Measurements from ENCODE around the gene KAZN.
"Not testable (repeated sequence)": the region's sequence is repeated elsewhere in the genome, so short reads cannot be mapped to it uniquely, and the experiment has no call there.

The KAZN gene

GRCh38 chr1:14948112-14948652 is 349.7 kb downstream of the KAZN start:
- DNase-seq, result no peak

DNA sequence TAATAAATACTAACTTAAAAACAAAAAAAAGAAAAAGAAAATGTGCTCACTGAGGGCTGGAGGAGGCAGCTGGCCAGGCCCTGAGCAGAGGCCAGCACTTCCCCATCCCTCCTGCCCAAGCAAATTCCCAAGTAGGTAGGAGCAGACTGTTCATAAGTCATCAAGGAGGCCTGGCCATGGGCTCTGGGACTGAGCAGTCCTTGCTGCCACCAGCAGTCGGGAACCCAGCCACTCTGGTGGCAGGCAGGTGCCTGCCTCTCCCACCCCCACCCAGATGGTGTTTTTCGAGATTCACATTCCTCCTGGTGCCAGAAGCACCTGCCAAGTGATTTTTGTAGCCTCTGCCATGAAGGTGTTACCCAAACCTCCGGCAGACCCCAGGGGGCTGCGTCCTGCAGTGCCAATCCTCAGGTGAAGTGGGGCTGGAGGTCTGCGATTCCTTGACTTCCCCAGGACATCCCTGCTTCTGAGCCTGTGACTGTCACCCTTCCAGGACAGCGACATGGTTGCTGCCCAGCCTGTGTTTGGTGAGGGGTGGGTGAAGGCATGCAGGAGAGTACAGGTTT is 350.9 kb downstream of the KAZN start:
- no peak for DNase-seq

- DNase-seq, result no peak
Measured at GRCh38 chr1:14949836-14950713, 351.6 kb downstream of the KAZN start.

GRCh38 chr1:14951766-14952165 is 353.3 kb downstream of the KAZN start:
- DNase-seq, result no peak

DNA sequence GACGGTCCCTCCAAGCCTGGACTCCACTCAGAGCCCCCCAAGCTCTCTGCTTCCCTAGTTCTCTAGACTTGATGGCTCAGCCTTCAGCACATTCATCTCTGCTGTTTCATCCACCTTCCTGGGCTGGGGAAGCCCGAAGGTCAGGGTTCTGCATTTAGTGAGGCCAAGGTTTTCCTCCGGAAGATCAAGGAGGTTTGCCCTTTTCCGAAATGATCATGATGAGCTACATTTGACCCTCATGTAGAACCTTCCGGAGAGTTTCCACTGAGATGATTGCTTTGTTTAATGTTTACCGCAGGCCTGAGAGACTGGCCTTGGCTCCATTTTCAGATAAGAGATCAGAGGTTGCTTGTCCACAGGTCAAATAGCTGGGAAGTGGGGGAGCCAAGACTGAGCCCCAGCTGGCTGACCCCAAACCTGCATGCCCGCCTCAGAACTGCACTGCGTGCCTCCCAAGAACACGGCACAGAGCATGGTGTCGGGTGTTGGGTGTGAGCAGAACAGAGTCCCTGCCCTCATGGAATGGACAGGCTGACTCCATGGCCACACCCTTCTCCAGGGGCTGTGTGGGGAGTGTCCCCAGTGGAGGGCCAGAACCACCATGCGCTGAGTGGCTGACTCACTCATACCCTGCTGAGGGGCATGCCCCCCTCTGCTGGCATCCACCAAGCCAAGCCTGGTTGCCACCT is 354.3 kb downstream of the KAZN start:
- DNase-seq, result no peak

DNA sequence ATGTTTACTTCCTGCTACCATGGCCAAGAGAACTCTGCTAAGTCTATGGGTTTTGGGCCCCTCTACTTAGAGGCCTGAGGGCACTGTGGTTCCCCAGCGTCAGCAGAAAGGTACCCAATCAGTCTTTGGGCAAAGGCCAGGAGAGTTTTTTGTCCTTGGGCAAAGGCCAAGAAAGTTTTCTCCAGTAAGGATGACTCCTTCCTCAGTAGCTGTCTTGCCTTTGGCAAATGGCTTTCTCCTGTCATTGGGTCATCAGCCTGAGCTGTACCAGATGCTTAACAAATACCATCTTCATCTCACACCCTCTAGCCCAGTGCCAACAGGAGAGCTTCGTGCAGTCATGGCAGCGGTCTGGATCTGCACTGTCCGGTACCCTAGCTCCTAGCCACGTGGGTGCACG is 355.7 kb downstream of the KAZN start:
- no peak for DNase-seq

DNA sequence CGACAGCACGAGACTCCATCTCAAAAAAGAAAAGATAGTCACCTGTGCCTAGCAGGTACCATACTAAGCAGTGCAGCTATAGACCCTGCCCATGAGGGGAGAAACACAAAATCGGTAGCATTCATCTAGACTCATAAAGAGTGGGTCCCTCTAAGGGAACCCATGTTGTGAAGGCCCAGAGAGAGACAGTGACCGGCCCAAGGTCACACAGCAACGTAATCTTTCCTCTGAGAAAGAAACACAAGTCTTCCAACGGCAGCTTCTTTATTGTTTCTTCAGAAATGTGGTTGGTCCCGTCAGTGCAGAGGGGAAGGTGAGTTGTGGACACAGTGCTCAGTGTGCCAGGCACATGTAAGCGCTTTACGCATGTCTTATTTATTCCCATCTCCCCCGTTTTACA is 356.4 kb downstream of the KAZN start:
- no peak for DNase-seq

GRCh38 chr1:14955402-14955801 is 356.9 kb downstream of the KAZN start:
- no peak for DNase-seq

GRCh38 chr1:14955976-14956375 is 357.5 kb downstream of the KAZN start:
- no peak for DNase-seq

DNA sequence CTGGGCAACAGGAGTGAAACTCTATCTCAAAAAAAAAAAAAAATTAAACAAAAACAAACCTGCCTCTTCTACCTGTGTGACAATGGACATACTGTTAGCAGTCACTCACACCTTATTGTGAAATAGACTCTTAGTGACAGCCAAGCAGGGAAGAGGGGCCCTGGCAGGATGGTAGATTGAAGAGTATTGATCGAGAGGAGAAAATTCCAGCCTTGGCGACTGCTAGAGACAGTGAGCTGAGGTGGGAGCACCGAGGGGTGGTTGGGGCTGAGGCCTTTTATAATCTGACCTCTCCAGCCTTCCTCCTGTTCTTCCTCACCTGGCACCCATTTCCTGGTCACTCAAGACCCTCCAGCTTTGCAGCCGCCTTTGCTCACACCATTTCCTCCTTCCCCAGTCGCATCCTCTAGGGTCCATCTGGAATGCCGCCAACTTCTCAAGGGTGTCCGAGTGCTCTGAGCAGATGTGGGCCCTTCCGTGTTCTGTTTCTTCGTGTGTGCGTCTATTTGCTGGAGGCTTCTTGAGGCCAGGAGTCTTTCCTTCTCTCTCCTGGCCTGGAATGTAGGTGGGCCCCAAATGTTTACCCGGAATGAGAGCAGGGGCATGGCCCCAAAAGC is 358.2 kb downstream of the KAZN start:
- DNase-seq, result no peak

DNA sequence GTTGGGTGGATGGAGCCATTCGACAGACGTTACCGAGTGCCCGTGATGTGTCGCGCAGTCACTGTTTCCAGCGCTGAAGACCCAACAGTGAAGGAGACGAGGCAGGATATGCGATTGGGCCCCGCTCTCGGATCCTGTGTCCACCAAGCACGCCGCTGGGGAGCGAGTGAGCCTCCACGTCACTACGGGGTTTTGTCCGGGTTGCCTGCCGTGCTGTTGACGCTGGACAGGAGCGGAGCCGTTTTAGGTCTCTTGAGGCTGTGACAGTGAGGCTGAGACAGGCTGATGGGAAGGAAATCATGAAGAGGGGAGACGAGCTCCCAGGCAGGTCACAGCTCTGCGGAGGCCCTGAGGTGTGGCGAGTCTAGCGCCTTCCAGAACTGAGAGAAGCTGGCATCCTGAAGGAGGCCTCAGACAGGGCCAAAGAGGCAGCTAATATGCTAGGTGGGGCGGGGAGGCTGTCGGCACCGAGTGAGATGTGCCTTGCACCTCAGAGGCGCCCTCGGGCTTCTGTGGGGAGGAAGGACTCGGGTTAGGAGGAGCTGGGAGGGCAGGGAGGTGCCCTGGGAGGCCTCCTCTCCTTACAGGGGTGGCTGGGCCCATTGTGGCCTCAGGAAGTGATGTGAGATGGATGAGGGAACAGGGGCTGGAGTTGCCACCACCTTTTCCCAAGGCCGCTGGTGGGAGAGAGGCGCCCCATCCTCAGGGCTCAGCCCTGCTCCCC is 359.1 kb downstream of the KAZN start:
- DNase-seq, result no peak

DNA sequence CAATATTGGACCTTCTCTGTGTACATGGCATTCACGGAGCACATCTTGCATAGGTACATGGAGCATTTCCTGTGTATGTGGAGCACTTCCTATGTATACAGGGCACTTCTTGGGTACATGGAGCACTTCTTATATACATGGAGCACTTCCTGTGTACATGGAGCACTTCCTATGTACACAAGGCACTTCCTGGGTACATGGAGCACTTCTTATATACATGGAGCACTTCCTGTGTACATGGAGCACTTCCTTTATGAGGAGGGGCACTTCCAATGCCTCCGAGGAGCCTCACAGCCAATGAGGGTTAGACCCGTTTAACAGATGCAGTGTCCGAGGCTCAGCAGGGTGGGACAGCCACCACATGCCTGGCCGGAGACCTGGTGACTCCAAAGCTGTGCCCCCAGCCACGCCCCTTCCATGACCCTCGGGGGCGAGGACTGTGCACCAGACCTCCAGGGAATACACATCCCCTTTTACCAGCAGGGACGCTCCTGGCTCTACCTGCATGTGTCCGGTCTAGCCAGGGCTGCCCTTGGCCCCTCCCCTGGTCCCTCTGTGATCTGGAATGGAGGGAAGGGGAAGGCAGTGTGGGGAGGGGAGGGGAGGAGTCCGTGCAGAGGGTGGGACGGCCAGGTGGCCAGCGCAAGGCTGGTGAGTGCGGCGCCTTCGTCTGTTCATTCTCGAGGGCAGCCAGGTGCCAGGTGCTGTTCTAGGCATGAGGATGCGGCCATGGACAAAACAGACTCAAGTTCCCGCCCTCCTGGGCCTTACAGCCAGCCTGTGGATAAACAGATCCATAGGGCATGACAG is 360.0 kb downstream of the KAZN start:
- no peak for DNase-seq

- DNase-seq, result no peak
Measured at GRCh38 chr1:14959059-14959694, 360.7 kb downstream of the KAZN start.

DNA sequence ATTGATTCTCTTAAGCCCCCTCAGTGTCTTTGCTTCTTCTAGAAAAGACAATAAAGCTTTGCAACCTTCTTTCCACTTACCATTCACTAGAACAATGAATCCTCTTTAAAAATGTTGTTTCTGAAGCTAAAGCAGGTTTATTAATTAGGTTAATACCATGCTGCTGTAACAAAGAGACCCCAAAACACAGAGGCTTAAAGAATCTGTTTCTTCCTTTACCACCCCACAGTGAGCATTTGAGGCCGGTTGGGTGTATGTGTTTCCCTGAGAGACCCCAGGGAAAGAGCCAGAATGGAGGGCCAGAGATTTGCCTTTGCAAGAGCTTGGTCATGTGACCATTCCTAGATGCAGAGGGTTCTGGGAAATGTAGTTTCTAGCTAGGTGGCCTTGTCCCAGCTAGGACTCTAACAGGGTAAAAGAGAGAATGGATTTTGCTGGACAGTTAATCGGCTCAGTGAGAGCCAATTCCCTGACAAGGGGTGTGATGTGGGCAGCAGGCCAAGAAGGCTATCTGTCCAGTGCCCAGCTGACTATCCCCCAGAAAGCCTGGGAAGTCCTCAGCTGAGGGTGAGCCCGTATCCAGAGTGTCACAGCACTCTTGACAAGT is 363.3 kb downstream of the KAZN start:
- DNase-seq, result no peak

DNA sequence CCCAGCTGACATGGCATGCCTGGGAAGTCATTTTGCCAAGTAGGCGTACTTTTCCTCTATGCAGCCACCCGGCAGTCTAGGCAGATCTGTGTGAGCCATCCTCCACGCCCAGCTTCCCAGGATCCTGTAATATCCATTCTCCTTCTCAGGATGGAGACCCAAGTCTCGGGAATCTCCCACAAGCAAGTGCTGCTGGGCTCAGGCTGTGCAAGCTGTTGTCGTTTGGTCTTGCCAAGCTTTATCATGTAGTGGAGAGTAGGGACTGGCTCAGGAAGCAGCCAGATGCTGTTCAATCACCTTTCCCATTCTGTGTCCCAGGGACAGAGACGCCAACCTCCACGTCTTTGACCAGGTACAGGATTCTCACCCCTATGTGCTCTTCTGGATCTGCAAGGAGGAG is 363.9 kb downstream of the KAZN start:
- DNase-seq, result no peak

DNA sequence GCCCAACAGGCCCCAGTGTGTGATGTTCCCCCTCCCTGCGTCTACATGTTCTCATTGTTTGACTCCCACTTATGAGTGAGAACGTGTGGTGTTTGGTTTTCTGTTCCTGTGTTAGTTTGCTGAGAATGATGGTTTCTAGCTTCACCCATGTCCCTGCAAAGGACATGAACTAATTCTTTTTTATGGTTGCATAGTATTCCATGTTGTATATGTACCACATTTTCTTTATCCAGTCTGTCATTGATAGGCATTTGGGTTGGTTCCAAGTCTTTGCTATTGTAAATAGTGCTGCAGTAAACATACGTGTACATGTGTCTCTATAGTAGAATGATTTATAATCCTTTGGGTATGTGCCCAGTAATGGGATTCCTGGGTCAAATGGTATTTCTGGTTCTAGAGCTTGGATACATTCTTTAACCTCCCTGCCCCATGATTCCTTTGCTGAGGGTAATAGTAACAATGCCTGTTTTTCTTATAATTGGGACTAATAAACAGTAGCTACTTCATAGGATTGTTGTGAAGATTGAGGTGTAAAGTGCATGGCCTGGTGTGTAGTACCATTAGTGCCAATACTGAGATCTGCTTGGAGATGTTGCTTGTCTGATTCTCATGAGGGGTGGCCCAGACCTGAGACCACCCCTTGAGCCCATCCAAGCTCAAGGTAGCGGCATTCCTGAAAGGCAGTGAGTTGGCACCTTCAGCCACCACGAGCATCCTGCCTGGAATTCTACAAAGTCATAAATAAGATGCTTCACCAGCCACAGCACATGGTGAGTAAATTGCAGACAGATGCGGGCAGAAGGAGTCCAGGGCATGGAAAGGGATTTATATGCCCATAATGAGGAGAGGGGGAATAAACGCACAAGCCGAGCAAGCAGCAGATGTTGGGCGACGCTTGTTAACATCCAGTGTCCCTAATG is 365.6 kb downstream of the KAZN start:
- DNase-seq, result not testable (repeated sequence)

DNA sequence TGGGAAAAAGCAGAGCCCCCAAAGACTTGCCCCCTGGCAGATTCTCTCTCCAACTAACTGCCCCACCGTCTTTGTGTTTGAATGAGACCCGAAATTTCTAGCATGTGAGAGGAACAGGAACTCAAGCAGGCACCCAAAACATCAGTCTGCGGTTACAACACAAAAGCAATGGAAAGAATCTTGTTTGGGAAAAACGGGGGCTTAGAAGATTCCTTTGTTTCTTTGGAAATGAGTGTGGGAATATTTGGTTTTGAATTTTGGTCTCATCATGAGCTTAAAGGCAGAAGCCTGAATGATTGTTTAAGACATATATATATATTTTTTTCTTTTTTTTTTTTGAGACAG is 366.2 kb downstream of the KAZN start:
- no peak for DNase-seq

GRCh38 chr1:14968251-14968851 is 369.9 kb downstream of the KAZN start:
- DNase-seq, result no peak

- peak; percentile 59 for DNase-seq
Measured at GRCh38 chr1:14969006-14969405, 370.5 kb downstream of the KAZN start.

All from activated CD8-positive, alpha-beta memory T cell treated with anti-CD3 and anti-CD28 coated beads for 24 hours (primary cell).